CD4-positive, alpha-beta memory T cell (primary cell): ENCODE results near the gene FOXN1. TPM values are rescaled to one million over a fixed set of nuclear protein-coding genes. Genes with fewer than 3 reads are reported as not detected.
"Not testable (repeated sequence)": the region's sequence is repeated elsewhere in the genome, so short reads cannot be mapped to it uniquely, and the experiment has no call there.

Experiments
- CTCF ChIA-PET: fragments of 350-600 bp; sonication (Branson Sonifier 250); formaldehyde crosslinking; loops from one replicate; lab custom pipeline; 2021; ENCODE audit warnings: inconsistent platforms; ENCODE audit not compliant: partially characterized antibody; lab: Charles Lee
- POLR2A ChIA-PET: fragments of 350-600 bp; sonication (Branson Sonifier 250); formaldehyde crosslinking; loops from one replicate; lab custom pipeline; 2021; ENCODE audit not compliant: partially characterized antibody; lab: Charles Lee
- DNase-seq, 5 donors: peaks; one replicate each; pipeline versions ENCODE4 v3.0.0 to v3.0.0-alpha.2; 2020 to 2022; ENCODE audit warnings: mixed read lengths in 1 of 5
- H3K27ac ChIP-seq: one replicate; pipeline ENCODE4 v1.7.0; 2013; ENCODE audit warnings: low read depth, low read length
- H3K27me3 ChIP-seq: 2 replicates; pipeline ENCODE4 v1.7.0; 2013; ENCODE audit warnings: mild to moderate bottlenecking, low read length, moderate library complexity; ENCODE audit not compliant: insufficient read depth
- H3K36me3 ChIP-seq: 2 replicates; pipeline ENCODE4 v1.7.0; 2013; ENCODE audit warnings: mild to moderate bottlenecking, low read length, moderate library complexity; ENCODE audit not compliant: insufficient read depth
- H3K4me1 ChIP-seq: 2 replicates; pipeline ENCODE4 v1.7.0; 2013; ENCODE audit warnings: mild to moderate bottlenecking, low read length, moderate library complexity; ENCODE audit not compliant: insufficient read depth
- H3K4me3 ChIP-seq, 2 donors: one replicate each; pipeline ENCODE4 v1.7.0; 2013; ENCODE audit warnings: low read length in 2 of 2, mild to moderate bottlenecking in 1 of 2
- H3K9me3 ChIP-seq, 2 donors: one replicate each; pipeline ENCODE4 v1.7.0; 2013; ENCODE audit warnings: low read length in 2 of 2, control low read depth in 1 of 2; ENCODE audit not compliant: control insufficient read depth in 1 of 2
- H3K27ac Mint-ChIP-seq, 7 donors: one replicate each; pipeline ENCODE4 v1.8.0; 2020 to 2021; ENCODE audit warnings: mixed read lengths in 7 of 7, mild to moderate bottlenecking in 6 of 7, inconsistent platforms in 3 of 7, moderate library complexity in 3 of 7
- H3K27me3 Mint-ChIP-seq, 2 donors: one replicate each; pipeline ENCODE4 v1.8.0; 2020 to 2021; ENCODE audit warnings: mixed read lengths in 2 of 2
- H3K36me3 Mint-ChIP-seq, 2 donors: one replicate each; pipeline ENCODE4 v1.8.0; 2020 to 2021; ENCODE audit warnings: mixed read lengths in 2 of 2, inconsistent platforms in 1 of 2, mild to moderate bottlenecking in 1 of 2
- H3K4me1 Mint-ChIP-seq, 4 donors: one replicate each; pipeline ENCODE4 v1.8.0; 2020 to 2021; ENCODE audit warnings: mixed read lengths in 4 of 4, mild to moderate bottlenecking in 1 of 4
- H3K4me3 Mint-ChIP-seq, 8 donors: one replicate each; pipeline ENCODE4 v1.8.0; 2020 to 2021; ENCODE audit warnings: mixed read lengths in 8 of 8, mild to moderate bottlenecking in 7 of 8, moderate library complexity in 6 of 8, inconsistent platforms in 3 of 8
- H3K9me3 Mint-ChIP-seq, 8 donors: one replicate each; pipeline ENCODE4 v1.8.0; 2020 to 2021; ENCODE audit warnings: mixed read lengths in 8 of 8, mild to moderate bottlenecking in 5 of 8, inconsistent platforms in 3 of 8, moderate library complexity in 1 of 8
- intact Hi-C: fragments of 100-400 bp; cut with micrococcal nuclease; formaldehyde crosslinking; loops from one replicate; pipeline ENCODE4 v1.15.1; 2023
- polyA plus RNA-seq, 2 donors: library from polyadenylated mRNA; unstranded; fragments of 300-500 nt; fragmentation: Illumina TruSeq; gene quantifications; one replicate each; pipeline ENCODE4 v1.2.3, GENCODE V29; 2021
- total RNA-seq, 2 experiments: library from RNA; stranded (reverse); gene quantifications; one replicate each; pipeline ENCODE4 v1.2.3, GENCODE V29; 2021

Gene FOXN1
- total RNA-seq (not detected), polyA plus RNA-seq (not detected)

DNA sequence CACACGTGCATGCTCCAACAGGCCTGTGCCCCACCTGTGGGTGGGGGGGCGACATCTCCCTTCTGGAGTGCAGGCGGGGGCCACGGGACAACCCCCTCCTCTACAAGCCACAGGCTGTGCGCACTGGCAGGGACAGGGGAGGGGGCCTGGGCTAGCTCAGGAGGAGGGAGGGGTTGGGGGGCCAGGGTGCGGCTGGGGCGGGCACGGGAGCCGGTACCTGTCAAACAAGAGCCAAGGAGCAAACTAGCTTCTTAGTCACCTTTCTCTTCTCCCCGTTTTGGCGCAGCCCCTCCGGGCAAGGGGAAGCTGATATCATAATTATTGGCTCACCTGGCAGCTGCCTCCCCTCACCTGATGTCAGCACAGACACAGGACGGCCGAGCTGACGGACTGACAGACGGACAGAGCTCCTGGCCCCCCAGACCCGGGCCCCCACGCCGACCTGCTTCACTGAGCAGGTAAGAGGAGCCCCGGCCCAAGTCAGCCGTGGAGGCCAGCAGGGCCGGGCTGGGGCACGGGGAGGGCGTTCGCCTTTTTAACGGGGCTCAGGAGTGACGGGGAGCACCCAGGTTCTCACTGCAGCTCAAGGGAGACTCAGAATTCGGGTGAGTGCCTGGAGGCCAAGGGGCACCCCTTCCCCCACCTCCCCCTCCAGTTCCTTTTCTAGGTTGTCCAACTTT, at the start of gene FOXN1:
Gene FOXN1 (plus strand): TSS at position 363 of the 680 bp plus-strand sequence. CDS start 17,622 bp downstream, outside the sequence.
- Histone ChIP-seq H3K27me3 (no peaks in the 10 kb centered on the region), H3K4me1 (no peaks in the 10 kb centered on the region), H3K36me3 (no peaks in the 10 kb centered on the region), H3K4me3 (no peak within 1 kb of the TSS), H3K9me3 (no peaks in the 10 kb centered on the region), H3K27ac (no peak within 1 kb of the TSS)
- Mint-ChIP-seq H3K27ac (no peak within 1 kb of the TSS), H3K27me3 (peaks cover 11 to 27% of the 10 kb centered on the region in 2 donors), H3K9me3 (no peaks in the 10 kb centered on the region), H3K36me3 (no peaks in the 10 kb centered on the region), H3K4me3 (peak within 1 kb of the TSS in 1 of 8 donors; percentile 43), H3K4me1 (no peaks in the 10 kb centered on the region)
- intact Hi-C loops: no loop called here
- ChIA-PET POLR2A (no interaction called here), CTCF (no interaction called here)
- DNase-seq: no peak

DNA sequence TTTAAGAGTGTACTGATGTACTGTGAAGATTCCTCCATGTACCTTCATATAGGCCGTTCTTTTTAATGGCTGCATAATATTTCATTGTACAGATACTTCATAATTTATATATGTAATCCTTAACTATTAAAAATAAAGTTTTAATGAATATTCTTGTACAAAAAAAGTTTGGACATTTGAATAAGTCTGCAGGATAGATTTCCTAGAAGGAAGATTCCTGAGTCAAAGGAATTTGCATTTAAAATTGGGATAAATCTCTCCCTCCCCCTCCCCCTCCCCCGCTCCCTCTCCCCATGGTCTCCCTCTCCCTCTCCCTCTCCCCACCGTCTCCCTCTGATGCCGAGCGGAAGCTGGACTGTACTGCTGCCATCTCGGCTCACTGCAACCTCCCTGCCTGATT, 48.3 kb upstream of the FOXN1 start:
- H3K27ac Mint-ChIP-seq: no peak overlapping the region
- DNase-seq: no peak
- intact Hi-C loops: no loop called here
- H3K27me3 ChIP-seq: no peaks in the 10 kb centered on the region
- H3K9me3 ChIP-seq: no peaks in the 10 kb centered on the region
- H3K4me3 ChIP-seq: no peak overlapping the region
- no peaks in the 10 kb centered on the region for H3K36me3 Mint-ChIP-seq
- ChIA-PET POLR2A (no interaction called here), CTCF (no interaction called here)
- H3K4me3 Mint-ChIP-seq: no peak overlapping the region
- no peaks in the 10 kb centered on the region for H3K4me1 ChIP-seq
- no peaks in the 10 kb centered on the region for H3K4me1 Mint-ChIP-seq
- H3K27me3 Mint-ChIP-seq: peaks cover 0 to 5% of the 10 kb centered on the region in 2 donors
- H3K27ac ChIP-seq: no peak overlapping the region
- no peaks in the 10 kb centered on the region for H3K9me3 Mint-ChIP-seq
- H3K36me3 ChIP-seq: no peaks in the 10 kb centered on the region

DNA sequence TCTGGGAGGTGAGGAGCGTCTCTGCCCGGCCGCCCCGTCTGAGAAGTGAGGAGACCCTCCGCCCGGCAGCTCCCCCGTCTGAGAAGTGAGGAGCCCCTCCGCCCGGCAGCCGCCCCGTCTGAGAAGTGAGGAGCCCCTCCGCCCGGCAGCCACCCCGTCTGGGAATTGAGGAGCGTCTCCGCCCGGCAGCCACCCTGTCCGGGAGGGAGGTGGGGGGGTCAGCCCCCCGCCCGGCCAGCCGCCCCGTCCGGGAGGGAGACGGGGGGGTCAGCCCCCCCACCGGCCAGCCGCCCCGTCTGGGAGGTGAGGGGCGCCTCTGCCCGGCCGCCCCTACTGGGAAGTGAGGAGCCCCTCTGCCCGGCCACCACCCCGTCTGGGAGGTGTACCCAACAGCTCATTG, 47.3 kb upstream of the FOXN1 start:
- H3K4me1 ChIP-seq, H3K9me3 Mint-ChIP-seq, POLR2A ChIA-PET, DNase-seq, H3K36me3 ChIP-seq, intact Hi-C loops, H3K9me3 ChIP-seq, H3K27ac Mint-ChIP-seq, H3K36me3 Mint-ChIP-seq, H3K27me3 ChIP-seq, H3K4me3 ChIP-seq, CTCF ChIA-PET, H3K27ac ChIP-seq, H3K4me3 Mint-ChIP-seq, H3K4me1 Mint-ChIP-seq: not testable (repeated sequence)
- peaks cover 0 to 10% of the 10 kb centered on the region in 2 donors for H3K27me3 Mint-ChIP-seq

DNA sequence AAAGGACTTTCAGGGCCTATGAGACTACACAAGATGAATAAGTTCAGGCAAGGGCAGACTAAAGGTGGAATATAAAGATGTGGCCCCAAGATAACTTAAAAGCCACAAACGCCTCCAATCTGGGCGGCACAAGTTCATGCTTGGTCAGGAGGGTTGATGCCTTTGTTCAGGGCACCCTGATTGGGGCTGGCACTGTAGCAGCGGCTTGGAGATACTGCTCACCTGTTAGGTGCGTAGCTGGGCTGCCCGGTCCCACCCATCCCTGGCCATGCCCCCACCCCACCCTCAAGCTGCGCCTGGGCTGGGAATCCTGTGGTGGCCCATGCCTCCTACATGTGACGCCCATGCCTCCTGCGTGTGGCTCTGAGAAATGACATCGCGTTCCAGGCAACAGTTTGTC, 45.2 kb upstream of the FOXN1 start:
- H3K36me3 ChIP-seq: no peaks in the 10 kb centered on the region
- H3K4me1 ChIP-seq: no peaks in the 10 kb centered on the region
- no peak overlapping the region for H3K27ac ChIP-seq
- no peak overlapping the region for H3K4me3 ChIP-seq
- no peak for DNase-seq
- Mint-ChIP-seq H3K4me3 (no peak overlapping the region), H3K27me3 (peaks cover 0 to 17% of the 10 kb centered on the region in 2 donors), H3K4me1 (no peaks in the 10 kb centered on the region), H3K27ac (no peak overlapping the region), H3K9me3 (no peaks in the 10 kb centered on the region), H3K36me3 (no peaks in the 10 kb centered on the region)
- ChIA-PET POLR2A (no interaction called here), CTCF (no interaction called here)
- intact Hi-C loops: no loop called here
- no peaks in the 10 kb centered on the region for H3K9me3 ChIP-seq
- no peaks in the 10 kb centered on the region for H3K27me3 ChIP-seq

- POLR2A ChIA-PET: no interaction called here
- H3K27ac Mint-ChIP-seq: no peak overlapping the region
- peaks cover 0 to 10% (median 6%) of the 10 kb centered on the region in 4 donors for H3K4me1 Mint-ChIP-seq
- Histone ChIP-seq H3K36me3 (no peaks in the 10 kb centered on the region), H3K9me3 (no peaks in the 10 kb centered on the region), H3K27me3 (no peaks in the 10 kb centered on the region), H3K4me1 (no peaks in the 10 kb centered on the region), H3K4me3 (no peak overlapping the region), H3K27ac (no peak overlapping the region)
- no peaks in the 10 kb centered on the region for H3K9me3 Mint-ChIP-seq
- no peak for DNase-seq
- no peak overlapping the region for H3K4me3 Mint-ChIP-seq
- H3K27me3 Mint-ChIP-seq: peaks cover 0 to 16% of the 10 kb centered on the region in 2 donors
- no peaks in the 10 kb centered on the region for H3K36me3 Mint-ChIP-seq
- intact Hi-C loops: no loop called here
- CTCF ChIA-PET: no interaction called here
These were observed 40.1 kb upstream of the FOXN1 start for GRCh38 chr17:28466001-28466400.

DNA sequence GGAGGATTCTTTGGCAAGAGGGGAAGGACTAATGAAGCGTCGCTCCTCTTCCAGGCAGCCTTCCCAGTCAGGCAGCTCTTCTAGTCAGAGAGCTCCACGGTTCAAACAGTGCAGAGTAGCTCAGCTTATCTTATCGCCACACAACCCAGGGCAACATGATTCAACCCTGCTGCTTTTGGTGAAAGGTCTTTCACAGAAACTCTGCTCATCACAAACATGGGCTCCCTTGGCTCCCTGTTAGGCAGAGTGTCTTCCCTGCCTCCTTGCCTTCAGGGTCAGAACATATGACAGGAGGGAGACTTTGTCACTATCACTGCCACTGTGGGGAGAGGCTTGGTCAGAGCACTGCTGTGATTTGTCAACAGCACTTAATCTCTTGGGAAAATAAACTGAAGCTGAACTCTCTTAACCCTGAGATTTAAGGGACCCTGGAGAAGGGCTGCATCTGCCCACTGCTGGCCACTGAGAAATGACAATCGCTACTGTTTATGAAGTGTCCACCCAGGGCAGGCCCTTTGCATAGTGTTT, 39.6 kb upstream of the FOXN1 start:
- Histone ChIP-seq H3K9me3 (no peaks in the 10 kb centered on the region), H3K36me3 (no peaks in the 10 kb centered on the region), H3K27me3 (no peaks in the 10 kb centered on the region), H3K4me1 (no peaks in the 10 kb centered on the region), H3K27ac (no peak overlapping the region), H3K4me3 (no peak overlapping the region)
- no peaks in the 10 kb centered on the region for H3K9me3 Mint-ChIP-seq
- H3K4me1 Mint-ChIP-seq: peaks cover 0 to 10% (median 6%) of the 10 kb centered on the region in 4 donors
- intact Hi-C loops: no loop called here
- ChIA-PET CTCF (no interaction called here), POLR2A (no interaction called here)
- H3K4me3 Mint-ChIP-seq: no peak overlapping the region
- H3K36me3 Mint-ChIP-seq: no peaks in the 10 kb centered on the region
- H3K27ac Mint-ChIP-seq: no peak overlapping the region
- DNase-seq: no peak
- H3K27me3 Mint-ChIP-seq: peaks cover 0 to 16% of the 10 kb centered on the region in 2 donors

- ChIA-PET POLR2A (no interaction called here), CTCF (no interaction called here)
- no peaks in the 10 kb centered on the region for H3K9me3 ChIP-seq
- Mint-ChIP-seq H3K36me3 (no peaks in the 10 kb centered on the region), H3K4me3 (no peak overlapping the region), H3K4me1 (peaks cover 0 to 10% (median 6%) of the 10 kb centered on the region in 4 donors), H3K9me3 (no peaks in the 10 kb centered on the region), H3K27ac (no peak overlapping the region), H3K27me3 (peaks cover 0 to 16% of the 10 kb centered on the region in 2 donors)
- H3K36me3 ChIP-seq: no peaks in the 10 kb centered on the region
- intact Hi-C loops: no loop called here
- H3K27me3 ChIP-seq: no peaks in the 10 kb centered on the region
- no peak overlapping the region for H3K27ac ChIP-seq
- no peaks in the 10 kb centered on the region for H3K4me1 ChIP-seq
- no peak overlapping the region for H3K4me3 ChIP-seq
- DNase-seq: no peak
These were observed 38.6 kb upstream of the FOXN1 start for GRCh38 chr17:28467456-28468025.
